OCI-LY7 (cell line): ENCODE data around the gene NIP7.
"Not testable (repeated sequence)": the region's sequence is repeated elsewhere in the genome, so short reads cannot be mapped to it uniquely, and the experiment has no call there.

Experiments used
- EZH2phosphoT487 ChIP-seq: fragments of 200-600 bp; sonication (generic); IDR thresholded peaks from 2 replicates; pipeline ENCODE4 v1.6.1; 2018; ENCODE audit warnings: low read depth, borderline replicate concordance, mild to moderate bottlenecking, mixed run types, antibody characterized with exemption, low read length, moderate library complexity, mixed read lengths
- TF ChIP-seq, protein P1 (sequence below): fragments of 200-600 bp; sonication (generic); conservative IDR thresholded peaks from 2 replicates; pipeline ENCODE4 v1.5.1; 2014; ENCODE audit warnings: mild to moderate bottlenecking, antibody characterized with exemption, low read length, moderate library complexity, mixed read lengths

DNA sequence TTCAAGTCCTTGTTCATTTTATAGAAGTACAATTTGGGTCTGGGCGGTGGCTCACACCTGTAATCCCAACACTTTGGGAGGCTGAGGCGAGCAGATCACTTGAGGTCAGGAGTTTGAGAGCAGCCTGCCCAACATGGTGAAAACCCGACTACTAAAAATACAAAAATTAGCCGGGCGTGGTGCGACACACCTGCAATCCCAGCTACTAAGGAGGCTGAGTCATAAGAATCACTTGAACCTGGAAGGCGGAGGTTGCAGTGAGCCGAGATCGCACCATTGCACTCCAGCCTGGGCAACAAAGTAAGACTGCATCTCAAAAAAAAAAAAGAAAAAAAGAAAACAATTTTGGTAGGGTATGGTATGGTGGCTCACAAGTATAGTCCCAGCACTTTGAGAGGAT lies 20.5 kb downstream of the NIP7 start:
- not testable (repeated sequence) for TF ChIP-seq EZH2phosphoT487
- TF ChIP-seq, protein P1, sequence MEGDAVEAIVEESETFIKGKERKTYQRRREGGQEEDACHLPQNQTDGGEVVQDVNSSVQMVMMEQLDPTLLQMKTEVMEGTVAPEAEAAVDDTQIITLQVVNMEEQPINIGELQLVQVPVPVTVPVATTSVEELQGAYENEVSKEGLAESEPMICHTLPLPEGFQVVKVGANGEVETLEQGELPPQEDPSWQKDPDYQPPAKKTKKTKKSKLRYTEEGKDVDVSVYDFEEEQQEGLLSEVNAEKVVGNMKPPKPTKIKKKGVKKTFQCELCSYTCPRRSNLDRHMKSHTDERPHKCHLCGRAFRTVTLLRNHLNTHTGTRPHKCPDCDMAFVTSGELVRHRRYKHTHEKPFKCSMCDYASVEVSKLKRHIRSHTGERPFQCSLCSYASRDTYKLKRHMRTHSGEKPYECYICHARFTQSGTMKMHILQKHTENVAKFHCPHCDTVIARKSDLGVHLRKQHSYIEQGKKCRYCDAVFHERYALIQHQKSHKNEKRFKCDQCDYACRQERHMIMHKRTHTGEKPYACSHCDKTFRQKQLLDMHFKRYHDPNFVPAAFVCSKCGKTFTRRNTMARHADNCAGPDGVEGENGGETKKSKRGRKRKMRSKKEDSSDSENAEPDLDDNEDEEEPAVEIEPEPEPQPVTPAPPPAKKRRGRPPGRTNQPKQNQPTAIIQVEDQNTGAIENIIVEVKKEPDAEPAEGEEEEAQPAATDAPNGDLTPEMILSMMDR: not testable (repeated sequence)
